Stimulated activated CD4-positive, alpha-beta T cell treated with anti-CD3 and anti-CD28 coated beads, Interleukin-4, amount 100 ng/mL, for 48 hours (primary cell): Measurements from ENCODE around the gene FAM124B.
"Not testable (repeated sequence)": the region's sequence is repeated elsewhere in the genome, so short reads cannot be mapped to it uniquely, and the experiment has no call there.

Experiments used
- DNase-seq, 2 donors: peaks; one replicate each; pipeline ENCODE4 v3.0.0-alpha.2; 2020; ENCODE audit warnings: low read depth in 2 of 2

FAM124B gene

GRCh38 chr2:224413381-224413780 is 11.5 kb upstream of the FAM124B start:
- no peak for DNase-seq

DNA sequence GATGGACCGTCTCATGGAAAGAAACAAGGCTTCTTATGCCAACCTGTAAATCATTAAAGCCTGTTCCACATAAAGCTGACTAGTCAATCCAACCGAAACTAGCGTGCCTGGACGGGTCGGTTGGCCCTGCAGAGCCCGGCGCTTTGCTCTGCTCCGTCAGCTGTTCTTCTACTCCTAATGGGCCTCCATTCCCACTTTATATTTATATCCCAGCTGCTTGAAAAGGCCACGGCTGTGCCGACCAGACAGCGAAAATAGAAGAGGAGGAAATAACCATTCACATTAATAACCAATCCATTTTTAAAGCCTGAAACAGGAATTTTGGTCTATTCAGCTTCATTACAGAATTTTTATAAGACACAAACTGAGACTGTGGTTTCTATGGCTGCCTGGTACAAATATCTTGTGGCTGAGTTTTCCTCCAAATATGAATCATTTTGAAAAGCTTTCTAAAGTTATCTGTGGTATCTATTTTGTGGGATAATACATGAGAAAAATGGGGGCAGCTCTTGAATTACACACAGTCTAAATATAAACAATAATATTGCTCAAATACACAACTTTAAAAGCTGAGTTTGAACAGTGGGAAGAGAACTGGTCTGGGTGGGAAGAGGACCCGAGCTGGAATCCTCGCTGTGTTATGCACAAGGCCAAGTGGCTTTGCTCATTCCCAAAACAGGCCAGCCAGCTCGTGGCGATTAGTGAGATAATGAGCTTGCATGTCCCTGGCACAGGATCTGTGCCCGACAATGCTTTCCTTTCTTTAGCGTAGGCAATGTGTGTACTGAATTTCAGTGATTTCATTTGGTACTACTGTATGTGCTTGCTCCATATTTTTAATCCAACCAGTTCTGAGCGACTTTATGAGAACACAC is 10.5 kb upstream of the FAM124B start:
- DNase-seq: no peak

DNA sequence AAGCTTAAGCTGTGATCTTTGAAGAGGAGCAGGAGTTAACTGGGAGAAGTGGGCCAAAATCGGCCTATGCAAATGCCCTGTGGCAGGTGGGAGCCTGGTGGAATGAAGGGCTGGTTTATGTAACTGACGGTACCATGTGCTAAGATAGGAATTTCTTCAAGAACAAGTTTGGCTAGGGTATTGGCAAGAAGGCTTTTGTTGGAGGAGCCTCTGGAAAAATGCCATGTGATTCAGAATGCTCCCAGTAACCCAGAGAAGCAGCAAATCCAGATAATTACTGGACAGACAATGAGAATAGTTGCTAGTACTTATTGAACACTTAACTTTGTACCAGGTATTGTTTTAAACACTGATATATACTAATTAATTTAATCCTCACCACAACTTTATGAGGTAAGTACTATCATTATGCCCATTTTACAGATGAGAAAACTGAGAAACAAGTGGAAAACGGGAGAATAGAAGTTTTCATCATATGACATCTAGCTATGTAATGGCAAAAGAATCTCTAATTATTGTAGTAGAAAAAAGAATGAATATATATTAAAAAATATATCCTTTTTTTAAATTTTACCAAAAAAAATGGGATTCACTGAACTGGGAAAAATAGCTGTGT is 9.1 kb upstream of the FAM124B start:
- DNase-seq: no peak

GRCh38 chr2:224408676-224409075 is 6.8 kb upstream of the FAM124B start:
- DNase-seq: no peak

DNA sequence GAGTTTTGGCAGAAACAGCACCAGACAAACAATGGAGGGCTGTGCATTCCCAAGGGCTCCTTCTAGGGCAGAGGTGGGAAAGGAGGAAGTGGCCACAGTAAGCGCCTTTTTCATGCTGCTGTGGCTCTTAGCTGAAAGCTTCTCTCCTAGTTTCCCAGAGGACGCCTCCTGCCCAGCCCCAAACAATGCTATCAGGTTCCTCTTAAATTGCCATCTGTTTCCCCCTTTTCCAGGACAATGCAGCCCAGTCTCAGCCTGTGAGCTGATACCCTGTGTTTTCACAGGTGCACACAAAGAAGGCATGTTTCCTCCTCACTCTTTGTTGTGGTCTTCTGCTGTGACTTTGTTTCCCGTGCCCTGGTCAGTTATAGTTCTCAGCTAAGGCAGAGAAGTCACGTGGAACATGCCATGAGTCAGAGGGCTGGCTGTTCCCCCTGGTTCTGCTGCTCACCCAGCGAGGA is 5.4 kb upstream of the FAM124B start:
- DNase-seq: no peak

DNA sequence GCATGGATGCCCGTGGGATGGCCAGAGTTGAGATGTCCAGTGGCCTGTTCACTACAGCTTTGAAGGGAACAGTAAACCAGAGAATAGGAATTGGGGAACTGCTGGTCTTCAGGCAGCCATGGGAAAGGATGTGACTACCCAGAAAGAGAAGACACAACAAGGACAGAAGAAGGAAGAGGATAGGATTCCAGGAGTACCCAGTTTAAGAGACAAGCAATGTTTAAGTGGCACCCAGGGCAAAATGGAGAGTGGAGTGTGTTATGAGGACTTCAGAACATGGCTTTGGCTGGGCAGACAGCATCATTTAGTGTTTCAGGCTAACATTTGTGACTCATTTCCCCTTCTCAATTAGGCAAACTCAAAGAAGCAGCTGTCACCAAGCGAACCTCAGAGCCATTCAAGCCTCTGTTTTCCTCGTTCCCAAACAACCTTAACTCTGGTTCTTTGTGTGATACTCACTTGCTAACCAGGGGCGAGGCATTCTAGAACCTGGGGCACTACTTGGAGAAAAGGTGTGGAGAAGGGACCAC is 4.0 kb upstream of the FAM124B start:
- no peak for DNase-seq

GRCh38 chr2:224405412-224405811 is 3.5 kb upstream of the FAM124B start:
- no peak for DNase-seq

DNA sequence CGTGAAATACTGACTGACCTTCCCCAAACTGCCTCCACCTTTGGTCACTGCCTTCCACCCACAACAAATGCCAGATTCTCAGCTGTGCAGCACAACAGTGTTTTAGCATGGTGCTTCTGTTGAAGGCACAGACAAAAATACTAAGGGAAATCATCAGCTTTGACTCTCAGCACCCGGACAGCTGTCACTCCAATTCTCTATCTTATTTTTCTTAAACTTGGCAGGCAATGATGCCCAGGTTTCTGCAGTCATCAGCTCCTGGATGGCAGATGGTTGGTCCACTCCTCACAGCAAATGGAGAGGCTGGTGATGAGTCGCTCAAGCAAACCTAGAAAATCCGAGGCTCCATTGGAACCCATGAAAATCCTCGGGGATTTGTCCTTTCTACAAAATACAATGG is 2.9 kb upstream of the FAM124B start:
- DNase-seq: no peak

DNA sequence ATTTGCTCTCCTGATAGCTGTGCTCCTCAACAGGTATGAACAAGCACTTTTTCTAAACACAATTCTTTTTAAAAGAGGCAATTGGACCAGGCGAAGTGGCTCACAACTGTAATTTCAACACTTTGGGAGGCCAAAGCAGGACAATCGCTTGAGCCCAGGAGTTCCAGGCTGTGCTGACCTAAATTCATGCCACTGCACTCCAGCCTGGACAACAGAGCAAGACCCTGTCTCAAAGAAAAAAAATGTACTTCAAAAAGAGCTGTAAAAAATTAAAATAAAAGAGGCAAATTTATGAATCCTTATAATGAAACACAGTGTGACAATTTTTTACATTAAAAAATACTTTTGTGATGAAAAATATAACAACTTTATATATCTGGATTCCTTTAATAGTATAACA is 1.8 kb upstream of the FAM124B start:
- no peak for DNase-seq

DNA sequence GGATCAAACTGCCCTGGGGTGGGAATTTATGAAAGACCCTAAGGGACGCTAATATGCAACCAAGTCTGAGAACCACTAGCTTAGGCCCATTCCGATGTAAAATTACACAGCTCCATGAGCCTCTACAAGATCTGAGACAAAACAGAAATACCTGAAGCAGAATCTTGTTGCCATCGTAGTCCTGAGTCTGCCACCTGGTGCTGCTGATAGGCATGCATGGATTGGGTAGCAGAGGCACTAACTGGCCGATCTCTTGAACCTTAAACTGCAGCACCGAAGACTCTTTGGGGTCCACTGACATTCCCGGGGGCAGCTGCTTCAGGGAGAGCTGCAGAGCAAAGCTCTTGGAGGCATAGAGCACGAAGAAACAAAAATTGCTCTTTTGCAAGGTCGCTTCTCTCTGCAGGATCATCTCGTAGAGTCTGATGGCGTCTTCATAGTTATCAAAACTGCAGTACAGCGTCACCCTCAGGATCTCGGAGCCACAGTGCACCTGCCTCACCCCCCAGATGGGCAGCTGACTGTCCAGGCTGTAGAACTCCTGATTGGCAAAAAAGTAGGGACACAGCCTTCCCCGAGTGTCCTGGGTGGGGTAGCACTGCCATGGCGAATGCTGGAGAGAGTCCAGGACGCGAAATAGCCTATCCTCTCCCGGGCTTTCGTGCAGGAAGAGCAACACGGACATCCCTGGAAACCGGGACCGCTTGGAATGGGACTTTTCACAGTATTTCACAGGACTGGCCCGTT is 848 bp downstream of the FAM124B start:
- DNase-seq: no peak

GRCh38 chr2:224400174-224400810 is 1.6 kb downstream of the FAM124B start:
- DNase-seq: no peak

GRCh38 chr2:224398289-224398688 is 3.6 kb downstream of the FAM124B start:
- no peak for DNase-seq

- not testable (repeated sequence) for DNase-seq
Measured at GRCh38 chr2:224397100-224397499, 4.8 kb downstream of the FAM124B start.

DNA sequence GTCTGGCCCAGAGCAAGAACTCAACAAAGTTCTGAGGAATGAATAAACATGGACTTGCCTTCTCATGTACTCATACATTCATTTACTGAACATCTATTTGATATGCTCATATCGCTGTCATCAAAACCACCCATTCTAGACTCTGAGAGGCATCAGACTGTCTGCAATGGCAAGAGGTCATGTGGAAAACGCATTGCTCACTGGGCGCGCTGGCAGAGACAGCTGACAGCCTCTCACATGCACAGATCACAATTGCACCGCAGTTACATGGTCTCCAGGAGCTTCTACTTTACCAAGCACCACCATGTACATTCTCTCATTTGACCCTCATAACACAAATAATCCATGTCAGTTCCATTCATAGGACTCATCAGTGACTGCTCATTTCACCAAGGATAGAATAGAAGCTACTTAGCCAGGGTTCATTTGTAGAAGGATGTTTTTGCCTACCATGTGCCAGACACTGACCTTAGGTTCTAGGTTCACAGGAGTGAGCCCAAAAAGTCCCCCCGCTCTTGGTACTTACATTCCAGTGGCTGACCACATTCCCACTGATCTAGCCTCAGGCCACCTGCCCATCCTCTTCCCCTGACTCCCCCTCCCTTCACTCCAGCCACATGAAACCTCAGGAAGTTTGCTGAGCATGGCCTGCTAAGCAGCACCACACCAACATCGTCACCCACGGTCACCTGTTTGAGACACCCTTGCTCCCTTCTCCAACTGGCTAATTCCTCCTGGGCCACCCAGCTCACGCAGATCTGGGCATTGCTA is 6.1 kb downstream of the FAM124B start:
- no peak for DNase-seq

GRCh38 chr2:224393157-224393872 is 8.6 kb downstream of the FAM124B start:
- no peak for DNase-seq

- no peak for DNase-seq
Measured at GRCh38 chr2:224392545-224392944, 9.4 kb downstream of the FAM124B start.

DNA sequence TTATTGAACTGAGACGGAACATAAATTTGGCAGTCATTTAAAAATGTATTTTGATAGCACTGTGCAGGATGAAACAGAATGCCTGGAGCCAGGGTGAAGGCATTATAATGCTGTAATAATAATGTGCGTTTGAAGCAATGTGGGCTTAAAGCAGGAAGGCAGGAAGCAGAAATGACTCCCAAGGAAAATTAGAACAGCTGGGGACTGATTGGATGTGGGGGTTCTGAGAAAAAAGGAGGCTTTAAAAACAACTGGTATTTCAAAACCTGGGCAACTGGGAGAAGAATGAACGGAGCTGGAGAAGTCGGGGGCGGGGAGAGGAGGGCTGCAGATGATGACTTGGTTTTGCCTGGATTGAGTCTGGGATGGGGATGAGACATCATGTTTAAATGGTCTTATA is 12.6 kb downstream of the FAM124B start:
- DNase-seq: no peak

GRCh38 chr2:224386876-224387275 is 15.0 kb downstream of the FAM124B start:
- no peak for DNase-seq

DNA sequence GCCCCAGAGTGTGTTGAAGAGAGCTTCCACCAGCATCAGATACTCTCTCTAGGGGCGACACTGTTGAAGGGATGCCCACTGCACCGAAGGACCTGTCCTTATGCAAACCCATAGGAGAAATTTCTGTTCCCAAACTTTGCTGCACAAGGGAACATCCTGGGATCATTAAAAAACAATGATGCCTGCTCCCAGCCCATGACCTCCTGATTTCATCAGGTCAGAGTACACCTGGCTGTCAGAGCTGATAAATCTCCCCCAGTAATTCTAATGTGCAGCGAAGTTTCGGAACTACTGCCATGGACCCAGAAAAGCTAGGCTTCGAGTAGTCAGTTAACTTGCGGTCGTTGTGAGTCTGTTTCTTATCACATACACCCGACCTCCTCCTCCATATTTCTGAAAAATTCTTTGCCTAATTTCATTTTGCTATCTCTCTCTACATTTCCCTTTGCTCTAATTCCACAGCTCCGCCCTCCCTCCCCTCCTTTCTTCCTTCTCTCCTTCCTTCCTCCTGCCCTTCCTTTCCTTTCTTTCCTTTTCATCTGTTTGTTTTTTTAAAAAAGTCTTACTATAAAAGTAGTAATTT is 18.8 kb downstream of the FAM124B start:
- DNase-seq: no peak

DNA sequence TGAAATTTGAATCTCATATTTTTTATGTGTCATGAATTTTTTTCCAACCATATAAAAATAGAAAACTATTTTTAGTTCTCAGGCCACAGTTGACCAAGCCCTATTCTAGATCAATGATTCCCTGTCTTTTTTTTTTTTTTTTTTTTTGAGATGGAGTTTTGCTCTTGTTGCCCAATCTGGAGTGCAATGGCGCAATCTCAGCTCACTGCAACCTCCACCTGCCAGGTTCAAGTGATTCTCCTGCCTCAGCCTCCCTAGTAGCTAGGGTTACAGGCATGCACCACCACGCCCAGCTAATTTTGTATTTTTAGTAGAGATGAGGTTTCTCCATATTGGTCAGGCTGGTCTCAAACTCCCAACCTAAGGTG is 19.6 kb downstream of the FAM124B start:
- not testable (repeated sequence) for DNase-seq
